ENCODE measurements around the gene MROH2B.

Gene MROH2B

DNA sequence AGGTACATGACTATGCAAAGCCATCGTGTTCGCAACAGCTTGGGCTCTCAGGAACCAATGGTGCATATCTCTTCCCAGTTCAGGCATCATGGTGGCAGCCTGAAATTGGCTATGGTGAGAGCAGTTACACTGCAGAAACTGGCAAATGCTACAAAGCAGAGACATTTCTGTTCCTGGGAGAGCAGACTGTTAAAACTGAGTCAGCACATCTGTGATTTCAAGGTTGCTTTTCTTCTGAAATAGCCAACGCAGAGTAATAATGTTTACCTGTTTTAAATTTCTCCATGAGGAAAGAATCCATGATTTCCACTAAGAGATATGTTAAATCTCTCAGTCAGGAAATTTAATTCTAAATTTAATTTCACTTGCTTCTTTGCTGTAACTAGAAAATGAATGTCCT is 114.1 kb downstream of the MROH2B start:
- TF ChIP-seq, protein P1, sequence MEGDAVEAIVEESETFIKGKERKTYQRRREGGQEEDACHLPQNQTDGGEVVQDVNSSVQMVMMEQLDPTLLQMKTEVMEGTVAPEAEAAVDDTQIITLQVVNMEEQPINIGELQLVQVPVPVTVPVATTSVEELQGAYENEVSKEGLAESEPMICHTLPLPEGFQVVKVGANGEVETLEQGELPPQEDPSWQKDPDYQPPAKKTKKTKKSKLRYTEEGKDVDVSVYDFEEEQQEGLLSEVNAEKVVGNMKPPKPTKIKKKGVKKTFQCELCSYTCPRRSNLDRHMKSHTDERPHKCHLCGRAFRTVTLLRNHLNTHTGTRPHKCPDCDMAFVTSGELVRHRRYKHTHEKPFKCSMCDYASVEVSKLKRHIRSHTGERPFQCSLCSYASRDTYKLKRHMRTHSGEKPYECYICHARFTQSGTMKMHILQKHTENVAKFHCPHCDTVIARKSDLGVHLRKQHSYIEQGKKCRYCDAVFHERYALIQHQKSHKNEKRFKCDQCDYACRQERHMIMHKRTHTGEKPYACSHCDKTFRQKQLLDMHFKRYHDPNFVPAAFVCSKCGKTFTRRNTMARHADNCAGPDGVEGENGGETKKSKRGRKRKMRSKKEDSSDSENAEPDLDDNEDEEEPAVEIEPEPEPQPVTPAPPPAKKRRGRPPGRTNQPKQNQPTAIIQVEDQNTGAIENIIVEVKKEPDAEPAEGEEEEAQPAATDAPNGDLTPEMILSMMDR (IDR thresholded peaks at IDR 0.05) = no peak
- intact Hi-C loops (cut with DNase I; ENCODE audit: low total_unique reads) = no loop called here
- H3K27ac ChIP-seq = no peak overlapping the region
- no peak overlapping the region for H3K4me3 ChIP-seq
- no peaks in the 10 kb centered on the region for H3K27me3 ChIP-seq
- H3K36me3 ChIP-seq = peaks cover 0 to 7% (median 0%) of the 10 kb centered on the region in 3 donors
- no peak for DNase-seq
- H3K4me1 ChIP-seq = no peaks in the 10 kb centered on the region
- peaks cover 0 to 8% (median 6%) of the 10 kb centered on the region in 3 donors for H3K9me3 ChIP-seq

DNA sequence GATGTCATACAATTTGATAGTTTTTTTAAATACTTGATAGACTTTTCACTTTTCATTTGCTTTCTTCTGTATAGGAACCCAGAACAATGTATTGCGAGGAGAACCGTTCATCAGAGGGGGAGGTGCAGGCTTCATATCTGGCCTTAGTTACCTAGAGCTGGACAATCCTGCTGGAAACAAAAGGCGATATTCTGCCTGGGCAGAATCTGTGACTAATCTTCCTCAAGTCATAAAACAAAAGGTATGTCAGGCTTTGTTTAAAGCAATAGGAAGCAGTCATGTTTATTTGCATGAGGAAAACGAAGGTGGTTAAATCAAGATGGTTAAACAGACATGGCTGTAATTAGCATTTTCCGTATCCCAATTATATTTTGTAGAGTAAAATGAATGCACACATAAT is 115.8 kb downstream of the MROH2B start:
- Histone ChIP-seq H3K9me3 (peaks cover 0 to 8% (median 6%) of the 10 kb centered on the region in 3 donors), H3K36me3 (peaks cover 0 to 7% (median 0%) of the 10 kb centered on the region in 3 donors), H3K4me3 (no peak overlapping the region), H3K27ac (no peak overlapping the region), H3K27me3 (no peaks in the 10 kb centered on the region), H3K4me1 (no peaks in the 10 kb centered on the region)
- TF ChIP-seq, protein P1 (IDR thresholded peaks at IDR 0.05) = no peak
- no peak for DNase-seq
- intact Hi-C loops (cut with DNase I; ENCODE audit: low total_unique reads) = no loop called here
